Adrenal gland (tissue), 12 donors: ENCODE data around the gene AUTS2. TPM values are rescaled to one million over a fixed set of nuclear protein-coding genes. Genes with fewer than 3 reads are reported as not detected.

ENCODE experiments used
- DNase-seq, 7 donors: peaks; one replicate each; pipeline ENCODE4 v3.0.0-alpha.2; 2019 to 2020
- H3K27ac ChIP-seq, 5 donors: fragments of 200-600 bp; sonication (generic) in 4 of 5; 1 replicate in 3 of 5; 2 replicates in 2 of 5; pipeline versions ENCODE4 v1.5.1 to v1.8.0; 2016 to 2020; ENCODE audit warnings: mild to moderate bottlenecking in 1 of 5
- H3K27me3 ChIP-seq: fragments of 200-600 bp; 2 replicates; pipeline ENCODE4 v1.8.0; 2021
- H3K36me3 ChIP-seq, 2 donors: fragments of 200-600 bp; replicated peaks in 1 of 2; 1 replicate in 1 of 2; 2 replicates in 1 of 2; pipeline versions ENCODE4 v1.5.1 to v1.8.0; 2018 to 2022
- H3K4me1 ChIP-seq, 2 donors: fragments of 200-600 bp; replicated peaks in 1 of 2; 1 replicate in 1 of 2; 2 replicates in 1 of 2; pipeline versions ENCODE4 v1.5.1 to v1.8.0; 2018 to 2021
- H3K4me3 ChIP-seq, 4 donors: fragments of 200-600 bp; sonication (generic) in 3 of 4; one replicate each; pipeline ENCODE4 v1.5.1; 2016 to 2018
- H3K9me3 ChIP-seq, 3 donors: fragments of 200-600 bp; sonication (generic) in 1 of 3; replicated peaks in 1 of 3; 1 replicate in 2 of 3; 2 replicates in 1 of 3; pipeline versions ENCODE4 v1.5.1 to v1.8.0; 2016 to 2021
- CTCF ChIP-seq, 6 experiments: fragments of 450-650 bp in 4 of 6; fragments of 200-600 bp in 2 of 6; sonication (generic) in 1 of 6; IDR thresholded peaks; 1 replicate in 5 of 6; 2 replicates in 1 of 6; pipeline versions ENCODE4 v1.5.1 to v1.8.0; 2016 to 2021; ENCODE audit warnings: antibody characterized with exemption in 6 of 6, mild to moderate bottlenecking in 2 of 6, moderate library complexity in 1 of 6
- POLR2A ChIP-seq, 2 donors: fragments of 450-650 bp; IDR thresholded peaks; one replicate each; pipeline ENCODE4 v1.6.1; 2017; ENCODE audit warnings: antibody characterized with exemption in 2 of 2, mild to moderate bottlenecking in 2 of 2, moderate library complexity in 1 of 2
- WGBS, 4 donors: extraction: QIAGEN DNeasy Blood & Tissue Kit in 2 of 4; methylation state at CpG; one replicate each; pipeline versions ENCODE4 v1.1.5 to v1.1.7; 2013 to 2017; 5-methylcytosine and 5-hydroxymethylcytosine counted together
- intact Hi-C, 2 donors: fragments of 100-400 bp; cut with DNase I; formaldehyde crosslinking; loops; one replicate each; pipeline versions ENCODE4 v1.14.1 to v1.15.0; 2022 to 2023
- polyA plus RNA-seq, 3 donors: library from polyadenylated mRNA; stranded (reverse); fragments of 200-250 nt in 2 of 3; fragments of 350-450 nt in 1 of 3; fragmentation: Illumina TruSeq in 1 of 3; extraction: RNeasy Lipid Tissue Mini Kit (QIAGEN cat#74804) in 1 of 3; gene quantifications; one replicate each; pipeline ENCODE4 v1.2.3, GENCODE V29; 2013 to 2014
- total RNA-seq, 9 donors: library from RNA; depleted of rRNA in 4 of 9; stranded (reverse); fragments of >200 nt in 4 of 9; fragments of 120-200 nt in 1 of 9; fragmentation: NEBNext Ultra II Directional in 1 of 9; extraction: Animal tissue kit (Norgen Biotek cat#: 25700) in 1 of 9; gene quantifications; one replicate each; pipeline versions ENCODE4 v1.1.0 to v1.2.4, GENCODE V29; 2013 to 2023
- donor health status: healthy with polysubstance abuse.
- donor health status: Bipolar disorder and iron deficiency.
- donor health status: DM: yes; HTN: yes; CAD: no.
- donor health status: DM: no; HTN: no; CAD: no.
- donor health status: DM: no; HTN: no; CAD: no.
- donor health status: DM: yes; HTN: yes; CAD: no.

The AUTS2 gene
- total and polyA plus RNA-seq, 12 donors = 6.4 to 44.0 (median 15.2) TPM

- 9 to 18% (median 14%) methylated on average over 1 of the region's 1 CpG for WGBS, 4 donors
Observed at GRCh38 chr7:69685293-69685631, 87.0 kb downstream of the AUTS2 start.

GRCh38 chr7:69686366-69686765, 88.1 kb downstream of the AUTS2 start:
- intact Hi-C loops = no loop called here
- no peak overlapping the region for H3K27ac ChIP-seq
- peaks cover 4 to 7% of the 10 kb centered on the region in 2 donors for H3K4me1 ChIP-seq
- 92 to 98% (median 95%) methylated on average over 2 of the region's 2 CpGs for WGBS, 4 donors
- no peaks in the 10 kb centered on the region for H3K36me3 ChIP-seq
- no peaks in the 10 kb centered on the region for H3K27me3 ChIP-seq
- DNase-seq = no peak
- TF ChIP-seq POLR2A (IDR thresholded peaks at IDR 0.05) (no peak), CTCF (IDR thresholded peaks at IDR 0.05) (no peak)
- no peaks in the 10 kb centered on the region for H3K9me3 ChIP-seq
- H3K4me3 ChIP-seq = no peak overlapping the region

More at GRCh38 chr7:69685293-69685631, 87.0 kb downstream of the AUTS2 start:
- no peak overlapping the region for H3K4me3 ChIP-seq
- H3K27me3 ChIP-seq = no peaks in the 10 kb centered on the region
- no peaks in the 10 kb centered on the region for H3K9me3 ChIP-seq
- H3K4me1 ChIP-seq = peaks cover 4 to 11% of the 10 kb centered on the region in 2 donors
- intact Hi-C loops = no loop called here
- H3K36me3 ChIP-seq = no peaks in the 10 kb centered on the region
- H3K27ac ChIP-seq = no peak overlapping the region
- no peak for DNase-seq
- TF ChIP-seq POLR2A (IDR thresholded peaks at IDR 0.05) = no peak
- TF ChIP-seq CTCF (IDR thresholded peaks at IDR 0.05) = no peak

- intact Hi-C loops = no loop called here
- TF ChIP-seq POLR2A (IDR thresholded peaks at IDR 0.05) = no peak
- no peak for TF ChIP-seq CTCF (IDR thresholded peaks at IDR 0.05)
- no peaks in the 10 kb centered on the region for H3K36me3 ChIP-seq
- no peaks in the 10 kb centered on the region for H3K27me3 ChIP-seq
- H3K4me3 ChIP-seq = no peak overlapping the region
- DNase-seq = no peak
- no peaks in the 10 kb centered on the region for H3K9me3 ChIP-seq
- H3K4me1 ChIP-seq = no peaks in the 10 kb centered on the region
- no peak overlapping the region for H3K27ac ChIP-seq
- WGBS, 4 donors = 69 to 80% (median 75%) methylated on average over 4 of the region's 4 CpGs
Observed at GRCh38 chr7:69687739-69688433, 89.6 kb downstream of the AUTS2 start.

GRCh38 chr7:69690329-69690728, 92.1 kb downstream of the AUTS2 start:
- no peaks in the 10 kb centered on the region for H3K4me1 ChIP-seq
- TF ChIP-seq POLR2A (IDR thresholded peaks at IDR 0.05) (no peak), CTCF (IDR thresholded peaks at IDR 0.05) (no peak)
- H3K9me3 ChIP-seq = no peaks in the 10 kb centered on the region
- no peak for DNase-seq
- intact Hi-C loops = no loop called here
- 90 to 100% (median 93%) methylated on average over 2 to 6 of the region's 6 CpGs for WGBS, 4 donors
- no peaks in the 10 kb centered on the region for H3K27me3 ChIP-seq
- no peaks in the 10 kb centered on the region for H3K36me3 ChIP-seq
- H3K4me3 ChIP-seq = no peak overlapping the region
- no peak overlapping the region for H3K27ac ChIP-seq
